OCI-LY7 (cell line): ENCODE results near the gene RFFL. TPM values are rescaled to one million over a fixed set of nuclear protein-coding genes. Genes with fewer than 3 reads are reported as not detected.

ENCODE experiments used
- BruUV-seq: library from RNA; stranded (reverse); fragments of 400-500 nt; replicated peaks from 2 replicates; lab custom pipeline; 2021; lab: Mats Ljungman, UMichigan
- CTCF ChIA-PET: fragments of 300-600 bp; sonication (Branson Sonifier 250); formaldehyde crosslinking; loops from one replicate; lab custom pipeline; 2022; ENCODE audit warnings: antibody characterized with exemption; ENCODE audit not compliant: unreplicated experiment; lab: Charles Lee
- POLR2A ChIA-PET: fragments of 300-600 bp; sonication (Branson Sonifier 250); formaldehyde crosslinking; loops from one replicate; lab custom pipeline; 2022; ENCODE audit warnings: antibody characterized with exemption; lab: Charles Lee
- DNase-seq: peaks from one replicate; pipeline ENCODE4 v3.0.0-alpha.2; 2015; ENCODE audit warnings: low spot score
- H2AFZ ChIP-seq: fragments of 200-600 bp; sonication (generic), shearing (Covaris generic); 2 replicates; pipeline ENCODE4 v1.6.1; 2014; ENCODE audit warnings: mild to moderate bottlenecking, antibody characterized with exemption, low read length, moderate library complexity
- H3K27ac ChIP-seq: fragments of 200-600 bp; sonication (generic); 2 replicates; pipeline ENCODE4 v1.5.1; 2014; ENCODE audit warnings: mixed run types, low read depth, mild to moderate bottlenecking, moderate library complexity, low read length, inconsistent platforms; ENCODE audit not compliant: poor library complexity, severe bottlenecking
- H3K36me3 ChIP-seq: fragments of 200-600 bp; sonication (generic); 2 replicates; pipeline ENCODE4 v1.6.1; 2014; ENCODE audit warnings: mild to moderate bottlenecking, antibody characterized with exemption, low read length, moderate library complexity, mixed read lengths; ENCODE audit not compliant: insufficient read depth
- H3K4me1 ChIP-seq: fragments of 200-600 bp; sonication (generic); 2 replicates; pipeline ENCODE4 v1.5.1; 2014; ENCODE audit warnings: mild to moderate bottlenecking, low read length; ENCODE audit not compliant: insufficient read depth, poor library complexity, severe bottlenecking
- H3K4me2 ChIP-seq: fragments of 200-600 bp; sonication (generic); 2 replicates; pipeline ENCODE4 v1.6.1; 2014; ENCODE audit warnings: mild to moderate bottlenecking, low read length
- H3K4me3 ChIP-seq: fragments of 200-600 bp; sonication (generic); 2 replicates; pipeline ENCODE4 v1.5.1; 2014; ENCODE audit warnings: mild to moderate bottlenecking, low read depth, low read length; ENCODE audit not compliant: poor library complexity, severe bottlenecking
- H3K79me2 ChIP-seq: fragments of 200-600 bp; sonication (generic); 2 replicates; pipeline ENCODE4 v1.6.1; 2016; ENCODE audit warnings: low read depth, mild to moderate bottlenecking, low read length, moderate library complexity, mixed read lengths; ENCODE audit not compliant: insufficient read depth
- H3K9me2 ChIP-seq: fragments of 200-600 bp; sonication (generic); 2 replicates; pipeline ENCODE4 v1.6.1; 2016; ENCODE audit warnings: mild to moderate bottlenecking, low read length, mixed read lengths; ENCODE audit not compliant: insufficient read depth
- H3K9me3 ChIP-seq: fragments of 200-600 bp; sonication (generic); 2 replicates; pipeline ENCODE4 v1.6.1; 2014; ENCODE audit warnings: mild to moderate bottlenecking, mixed run types, low read length, mixed read lengths
- H4K20me1 ChIP-seq: fragments of 200-600 bp; sonication (generic); 2 replicates; pipeline ENCODE4 v1.6.1; 2014; ENCODE audit warnings: mild to moderate bottlenecking, antibody characterized with exemption, low read length, moderate library complexity, mixed read lengths; ENCODE audit not compliant: insufficient read depth
- CTCF ChIP-seq: fragments of 200-600 bp; sonication (generic); conservative IDR thresholded peaks from 2 replicates; pipeline ENCODE4 v1.5.1; 2014; ENCODE audit warnings: mild to moderate bottlenecking, antibody characterized with exemption, low read length, moderate library complexity, mixed read lengths
- EZH2phosphoT487 ChIP-seq: fragments of 200-600 bp; sonication (generic); IDR thresholded peaks from 2 replicates; pipeline ENCODE4 v1.6.1; 2018; ENCODE audit warnings: low read depth, borderline replicate concordance, mild to moderate bottlenecking, mixed run types, antibody characterized with exemption, low read length, moderate library complexity, mixed read lengths
- intact Hi-C: fragments of 100-400 bp; cut with micrococcal nuclease; formaldehyde crosslinking; loops from one replicate; pipeline ENCODE4 v1.10.0; 2022; ENCODE audit not compliant: unreplicated experiment
- total RNA-seq, 2 experiments: library from RNA; depleted of rRNA in 1 of 2; stranded (reverse); fragments of >200 nt in 1 of 2; shearing (Covaris generic) in 1 of 2; gene quantifications; 2 replicates each; pipeline ENCODE4 v1.2.3, GENCODE V29; 2014 to 2022

Gene RFFL
- total RNA-seq, 2 experiments from 2014 or later: 15.6 to 16.1 TPM

GRCh38 chr17:34980353-34980680 is 83.2 kb downstream of the RFFL start, which contains the start of gene LIG3:
TSS of gene LIG3 (plus strand) at chr17:34980512. CDS start at chr17:34983006, 2,494 bp downstream.
- TF ChIP-seq EZH2phosphoT487 (no peak), CTCF (no peak)
- no peaks in the 10 kb centered on the region for H3K9me2 ChIP-seq
- H3K4me2 ChIP-seq: peak within 1 kb of the TSS; percentile 99
- H3K9me3 ChIP-seq: no peaks in the 10 kb centered on the region
- DNase-seq: peak; percentile 95
- H3K27ac ChIP-seq: peak within 1 kb of the TSS; percentile 82
- CTCF ChIA-PET: no interaction called here
- peak within 1 kb of the TSS; percentile 90; the same call in 1 of the 2 replicates for H2AFZ ChIP-seq
- BruUV-seq: no TSS peak
- POLR2A ChIA-PET: interaction anchor here (1.7 kb wide), 1 partner anchor 16 kb away, joined by 7 read pairs; no protein-coding TSS in a partner anchor
- peak within 1 kb of the TSS; percentile 92 for H3K4me3 ChIP-seq
- intact Hi-C loops: loop anchor here (2.0 to 5.0 kb wide), 3 partner anchors 108 to 138 kb away; partner anchors contain the start of gene RAD51D
- H3K36me3 ChIP-seq: peaks cover 26% of the 10 kb centered on the region
- H3K4me1 ChIP-seq: peaks cover 16% of the 10 kb centered on the region
- no peaks in the 10 kb centered on the region for H4K20me1 ChIP-seq
- H3K79me2 ChIP-seq: peaks cover 25% of the 10 kb centered on the region; the same call in 1 of the 2 replicates

- CTCF ChIA-PET: no interaction called here
- Histone ChIP-seq H3K9me2 (no peaks in the 10 kb centered on the region), H2AFZ (peak overlapping the region; percentile 90; the same call in 1 of the 2 replicates), H3K9me3 (no peaks in the 10 kb centered on the region), H3K4me3 (peak overlapping the region; percentile 92), H3K36me3 (peaks cover 20% of the 10 kb centered on the region), H3K79me2 (peaks cover 25% of the 10 kb centered on the region; the same call in 1 of the 2 replicates), H3K4me2 (peak overlapping the region; percentile 99), H3K27ac (peak overlapping the region; percentile 82), H3K4me1 (peaks cover 16% of the 10 kb centered on the region), H4K20me1 (no peaks in the 10 kb centered on the region)
- peak; percentile 19 for DNase-seq
- no peak for TF ChIP-seq CTCF
- no peak for TF ChIP-seq EZH2phosphoT487
- intact Hi-C loops: loop anchor here (2.0 to 5.0 kb wide), 3 partner anchors 109 to 138 kb away; partner anchors contain the start of gene RAD51D
- POLR2A ChIA-PET: interaction anchor here (0.6 to 1.4 kb wide), 3 partner anchors 15 to 161 kb away, joined by 3 to 4 read pairs (median 3); no protein-coding TSS in a partner anchor
- BruUV-seq: TSS peak; percentile 98
These were observed 83.7 kb downstream of the RFFL start for GRCh38 chr17:34979650-34980352.
